SU-DHL-6 (cell line): ENCODE data around the gene ADGRF3.

ENCODE experiments used
- H2AFZ ChIP-seq: fragments of 200-600 bp; sonication (generic); 2 replicates; pipeline ENCODE4 v1.6.1; 2014; ENCODE audit warnings: low read depth, mild to moderate bottlenecking, moderate library complexity, mixed read lengths, antibody characterized with exemption, low read length; ENCODE audit not compliant: severe bottlenecking
- H3F3A ChIP-seq: fragments of 200-600 bp; shearing (Covaris generic); 2 replicates; pipeline ENCODE4 v1.6.0; 2016; ENCODE audit warnings: antibody characterized with exemption, mild to moderate bottlenecking; ENCODE audit not compliant: insufficient read depth
- H3K27ac ChIP-seq: fragments of 200-600 bp; sonication (generic); 2 replicates; pipeline ENCODE4 v1.5.1; 2016; ENCODE audit warnings: low read depth, mild to moderate bottlenecking, low read length, moderate library complexity, mixed read lengths
- H3K27me3 ChIP-seq: fragments of 200-600 bp; sonication (generic), shearing (Covaris generic); 2 replicates; pipeline ENCODE4 v1.6.0; 2014; ENCODE audit warnings: mild to moderate bottlenecking, low read length
- H3K36me3 ChIP-seq: fragments of 200-600 bp; sonication (generic); 2 replicates; pipeline ENCODE4 v1.6.1; 2014; ENCODE audit warnings: mild to moderate bottlenecking, low read length, mixed read lengths
- H3K4me2 ChIP-seq: fragments of 300-600, 200-600 bp; shearing (Covaris generic), sonication (generic); 2 replicates; pipeline ENCODE4 v1.6.0; 2014; ENCODE audit warnings: low read length, low read depth, mild to moderate bottlenecking; ENCODE audit not compliant: poor library complexity, severe bottlenecking
- H3K4me3 ChIP-seq: fragments of 200-600 bp; sonication (generic); 2 replicates; pipeline ENCODE4 v1.5.1; 2014; ENCODE audit warnings: antibody characterized with exemption, low read length, mild to moderate bottlenecking, mixed read lengths; ENCODE audit not compliant: insufficient read depth, poor library complexity, severe bottlenecking
- H3K79me2 ChIP-seq: fragments of 200-600 bp; sonication (generic); 2 replicates; pipeline ENCODE4 v1.6.1; 2014; ENCODE audit warnings: mild to moderate bottlenecking, low read length, moderate library complexity; ENCODE audit not compliant: insufficient read depth
- H3K9ac ChIP-seq: fragments of 200-600 bp; sonication (generic); 2 replicates; pipeline ENCODE4 v1.7.0; 2014; ENCODE audit warnings: mild to moderate bottlenecking, low read length
- H3K9me2 ChIP-seq: fragments of 200-600 bp; sonication (generic); replicated peaks from 2 replicates; pipeline ENCODE4 v1.6.1; 2014; ENCODE audit warnings: low read length; ENCODE audit not compliant: insufficient read depth
- H3K9me3 ChIP-seq: fragments of 200-600 bp; sonication (generic); 2 replicates; pipeline ENCODE4 v1.6.1; 2014; ENCODE audit warnings: low read length, mixed read lengths; ENCODE audit not compliant: insufficient read depth
- H4K20me1 ChIP-seq: fragments of 200-600 bp; sonication (generic); 2 replicates; pipeline ENCODE4 v1.6.1; 2014; ENCODE audit warnings: low read depth, mild to moderate bottlenecking, antibody characterized with exemption, low read length, moderate library complexity, mixed read lengths
- CTCF ChIP-seq: fragments of 200-600 bp; sonication (generic); IDR thresholded peaks from one replicate; pipeline ENCODE4 v1.5.1; 2017; ENCODE audit warnings: antibody characterized with exemption, mild to moderate bottlenecking, low read length, moderate library complexity; ENCODE audit not compliant: insufficient read depth, poor library complexity, severe bottlenecking
- EZH2phosphoT487 ChIP-seq: fragments of 200-600 bp; sonication (generic), shearing (Covaris generic); conservative IDR thresholded peaks from 2 replicates; pipeline ENCODE4 v1.6.1; 2018; ENCODE audit warnings: mild to moderate bottlenecking, antibody characterized with exemption, low read length, moderate library complexity, mixed read lengths

ADGRF3 gene

GRCh38 chr2:26359886-26360473 lies 13.4 kb upstream of the ADGRF3 start:
- TF ChIP-seq CTCF (no peak), EZH2phosphoT487 (no peak)
- H4K20me1 ChIP-seq = peaks cover 20% of the 10 kb centered on the region
- peaks cover 99% of the 10 kb centered on the region for H3K79me2 ChIP-seq
- H3K36me3 ChIP-seq = no peaks in the 10 kb centered on the region; the same call in 1 of the 2 replicates
- no peak overlapping the region for H3K27ac ChIP-seq
- no peak overlapping the region for H3K9ac ChIP-seq
- no peak overlapping the region for H3K4me2 ChIP-seq
- no peaks in the 10 kb centered on the region for H3K27me3 ChIP-seq
- no peaks in the 10 kb centered on the region; the same call in 1 of the 2 replicates for H3F3A ChIP-seq
- no peak overlapping the region for H2AFZ ChIP-seq
- H3K4me3 ChIP-seq = no peak overlapping the region
- no peaks in the 10 kb centered on the region for H3K9me2 ChIP-seq
- H3K9me3 ChIP-seq = no peaks in the 10 kb centered on the region

- H3K36me3 ChIP-seq = no peaks in the 10 kb centered on the region
- TF ChIP-seq EZH2phosphoT487 (no peak), CTCF (no peak)
These were observed 10.2 kb upstream of the ADGRF3 start for GRCh38 chr2:26356771-26357170.

GRCh38 chr2:26356111-26356510 lies 9.5 kb upstream of the ADGRF3 start:
- no peaks in the 10 kb centered on the region for H3K36me3 ChIP-seq
- H3K4me2 ChIP-seq = no peak overlapping the region
- no peaks in the 10 kb centered on the region for H3K27me3 ChIP-seq
- TF ChIP-seq EZH2phosphoT487 = no peak
- no peak for TF ChIP-seq CTCF
- H4K20me1 ChIP-seq = peaks cover 21% of the 10 kb centered on the region
- no peak overlapping the region for H2AFZ ChIP-seq
- H3K4me3 ChIP-seq = no peak overlapping the region
- no peak overlapping the region for H3K9ac ChIP-seq
- no peaks in the 10 kb centered on the region for H3K9me3 ChIP-seq
- H3F3A ChIP-seq = no peaks in the 10 kb centered on the region
- H3K9me2 ChIP-seq = no peaks in the 10 kb centered on the region
- H3K27ac ChIP-seq = no peak overlapping the region
- peaks cover 99% of the 10 kb centered on the region for H3K79me2 ChIP-seq

More at GRCh38 chr2:26356771-26357170, 10.2 kb upstream of the ADGRF3 start:
- Histone ChIP-seq H3K27ac (no peak overlapping the region), H3F3A (no peaks in the 10 kb centered on the region), H3K27me3 (no peaks in the 10 kb centered on the region), H3K9me3 (no peaks in the 10 kb centered on the region), H3K9me2 (no peaks in the 10 kb centered on the region), H3K79me2 (peaks cover 99% of the 10 kb centered on the region), H3K4me3 (no peak overlapping the region), H3K9ac (no peak overlapping the region), H3K4me2 (no peak overlapping the region), H4K20me1 (peaks cover 18% of the 10 kb centered on the region), H2AFZ (no peak overlapping the region)
